ENCODE measurements around the gene CHIA. TPM values are rescaled to one million over a fixed set of nuclear protein-coding genes. Genes with fewer than 3 reads are reported as not detected.

Gene CHIA
- total RNA-seq, 2 donors from 2014 or later: not detected

DNA sequence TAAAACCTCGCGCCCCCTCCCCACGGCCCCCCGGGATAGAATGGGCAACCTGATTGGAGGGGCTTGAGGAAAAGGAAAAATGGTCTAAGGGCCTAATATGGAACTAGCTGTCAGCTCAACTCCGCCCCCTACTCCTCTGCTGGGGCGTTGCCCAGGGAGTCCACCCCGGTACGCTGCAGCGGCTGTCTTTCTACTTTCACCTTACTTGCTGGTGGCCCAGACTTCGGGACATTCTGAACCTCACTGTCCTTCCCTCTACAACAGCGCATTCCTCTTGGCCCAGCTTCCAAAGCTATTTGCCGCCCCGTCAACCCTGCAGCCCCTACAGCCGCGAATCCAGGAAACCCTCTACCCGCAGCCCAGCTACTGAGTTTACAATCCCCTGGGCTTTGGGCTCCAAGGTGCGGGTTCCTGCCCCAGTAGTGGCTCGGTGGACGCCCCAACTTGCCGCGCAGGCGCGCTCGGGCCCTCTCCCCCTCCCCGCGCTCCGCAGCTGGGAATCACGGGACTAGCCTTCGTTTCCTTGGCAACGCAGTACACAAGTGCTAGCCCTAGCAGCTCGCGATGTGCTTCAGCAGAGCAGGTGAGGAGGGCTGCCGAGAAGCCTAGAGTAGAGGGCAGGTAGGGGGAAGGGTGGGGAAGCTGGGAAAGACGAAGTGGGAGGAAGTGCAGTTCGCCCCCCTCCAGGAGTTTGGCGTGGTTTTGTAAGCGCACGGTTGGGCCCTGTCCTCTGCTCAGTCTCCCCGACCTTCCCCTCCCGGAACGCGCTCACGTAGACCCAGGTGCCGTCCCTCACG, 55.6 kb downstream of the CHIA start:
- TF ChIP-seq, protein P1, sequence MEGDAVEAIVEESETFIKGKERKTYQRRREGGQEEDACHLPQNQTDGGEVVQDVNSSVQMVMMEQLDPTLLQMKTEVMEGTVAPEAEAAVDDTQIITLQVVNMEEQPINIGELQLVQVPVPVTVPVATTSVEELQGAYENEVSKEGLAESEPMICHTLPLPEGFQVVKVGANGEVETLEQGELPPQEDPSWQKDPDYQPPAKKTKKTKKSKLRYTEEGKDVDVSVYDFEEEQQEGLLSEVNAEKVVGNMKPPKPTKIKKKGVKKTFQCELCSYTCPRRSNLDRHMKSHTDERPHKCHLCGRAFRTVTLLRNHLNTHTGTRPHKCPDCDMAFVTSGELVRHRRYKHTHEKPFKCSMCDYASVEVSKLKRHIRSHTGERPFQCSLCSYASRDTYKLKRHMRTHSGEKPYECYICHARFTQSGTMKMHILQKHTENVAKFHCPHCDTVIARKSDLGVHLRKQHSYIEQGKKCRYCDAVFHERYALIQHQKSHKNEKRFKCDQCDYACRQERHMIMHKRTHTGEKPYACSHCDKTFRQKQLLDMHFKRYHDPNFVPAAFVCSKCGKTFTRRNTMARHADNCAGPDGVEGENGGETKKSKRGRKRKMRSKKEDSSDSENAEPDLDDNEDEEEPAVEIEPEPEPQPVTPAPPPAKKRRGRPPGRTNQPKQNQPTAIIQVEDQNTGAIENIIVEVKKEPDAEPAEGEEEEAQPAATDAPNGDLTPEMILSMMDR (conservative IDR thresholded peaks at IDR 0.05): peak; percentile 47
- Mint-ChIP-seq H3K36me3 (ENCODE audit: low read depth) (no peaks in the 10 kb centered on the region), H3K4me3 (peak overlapping the region; percentile 81), H3K4me1 (peaks cover 21% of the 10 kb centered on the region), H3K27me3 (ENCODE audit: insufficient read depth) (peaks cover 2% of the 10 kb centered on the region), H3K9me3 (no peaks in the 10 kb centered on the region), H3K27ac (peak overlapping the region; percentile 92)
- Histone ChIP-seq H3K9me3 (ENCODE audit: control insufficient read depth, low read length) (no peaks in the 10 kb centered on the region), H3K27ac (ENCODE audit: low read depth, low read length) (peak overlapping the region; percentile 39), H3K4me3 (ENCODE audit: low read length) (peak overlapping the region; percentile 84), H3K27me3 (ENCODE audit: control insufficient read depth, insufficient read depth, low read length, poor library complexity, severe bottlenecking) (no peaks in the 10 kb centered on the region), H3K9ac (ENCODE audit: extremely low read depth, low read length, poor library complexity, severe bottlenecking) (peak overlapping the region; percentile 84), H3K4me1 (ENCODE audit: control insufficient read depth, insufficient read depth, low read length) (no peaks in the 10 kb centered on the region), H3K36me3 (ENCODE audit: control insufficient read depth, insufficient read depth, low read length) (no peaks in the 10 kb centered on the region)
- WGBS, 2 experiments (ENCODE audit: insufficient coverage in 1 of 2, insufficient read length in 1 of 2): 4 to 5% methylated on average over 30 to 45 of the region's 45 CpGs
- peak; percentile 98 for DNase-seq

DNA sequence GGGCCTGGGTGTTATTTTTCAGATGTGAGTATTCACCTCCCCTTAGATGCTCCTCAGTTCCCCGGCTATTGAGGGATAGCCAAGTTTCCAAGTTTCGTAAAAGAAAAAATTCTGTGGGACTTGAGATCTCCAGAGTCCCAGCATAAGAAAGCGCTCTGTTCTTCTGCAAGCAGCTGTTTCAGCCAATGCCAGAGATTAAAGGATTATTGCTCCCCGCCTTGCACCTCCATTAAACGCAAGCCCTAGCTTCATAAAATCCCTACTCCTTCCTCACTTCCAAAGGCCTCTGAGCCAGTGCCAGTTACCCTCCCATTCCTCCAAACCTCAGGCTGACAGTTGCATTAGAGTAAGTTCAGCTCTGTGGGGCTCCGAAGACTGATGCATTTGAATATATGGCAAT, 56.4 kb downstream of the CHIA start:
- Mint-ChIP-seq H3K4me3 (peak overlapping the region; percentile 81), H3K9me3 (no peaks in the 10 kb centered on the region), H3K27ac (peak overlapping the region; percentile 92), H3K4me1 (peaks cover 21% of the 10 kb centered on the region), H3K27me3 (ENCODE audit: insufficient read depth) (peaks cover 2% of the 10 kb centered on the region), H3K36me3 (ENCODE audit: low read depth) (no peaks in the 10 kb centered on the region)
- Histone ChIP-seq H3K9me3 (ENCODE audit: control insufficient read depth, low read length) (no peaks in the 10 kb centered on the region), H3K4me3 (ENCODE audit: low read length) (peak overlapping the region; percentile 84), H3K36me3 (ENCODE audit: control insufficient read depth, insufficient read depth, low read length) (no peaks in the 10 kb centered on the region), H3K27me3 (ENCODE audit: control insufficient read depth, insufficient read depth, low read length, poor library complexity, severe bottlenecking) (no peaks in the 10 kb centered on the region), H3K4me1 (ENCODE audit: control insufficient read depth, insufficient read depth, low read length) (no peaks in the 10 kb centered on the region), H3K27ac (ENCODE audit: low read depth, low read length) (no peak overlapping the region), H3K9ac (ENCODE audit: extremely low read depth, low read length, poor library complexity, severe bottlenecking) (peak overlapping the region; percentile 84)
- no peak for DNase-seq
- TF ChIP-seq, protein P1 (conservative IDR thresholded peaks at IDR 0.05): no peak
- WGBS, 2 experiments (ENCODE audit: insufficient coverage in 1 of 2, insufficient read length in 1 of 2): 87 to 90% methylated on average over 5 to 6 of the region's 6 CpGs

GRCh38 chr1:111351700-111352099, 61.0 kb downstream of the CHIA start:
- Histone ChIP-seq H3K27ac (ENCODE audit: low read depth, low read length) (no peak overlapping the region), H3K36me3 (ENCODE audit: control insufficient read depth, insufficient read depth, low read length) (no peaks in the 10 kb centered on the region), H3K27me3 (ENCODE audit: control insufficient read depth, insufficient read depth, low read length, poor library complexity, severe bottlenecking) (no peaks in the 10 kb centered on the region), H3K9ac (ENCODE audit: extremely low read depth, low read length, poor library complexity, severe bottlenecking) (no peak overlapping the region), H3K9me3 (ENCODE audit: control insufficient read depth, low read length) (peaks cover 5% of the 10 kb centered on the region), H3K4me3 (ENCODE audit: low read length) (no peak overlapping the region), H3K4me1 (ENCODE audit: control insufficient read depth, insufficient read depth, low read length) (no peaks in the 10 kb centered on the region)
- H3K27me3 Mint-ChIP-seq (ENCODE audit: insufficient read depth): peaks cover 3% of the 10 kb centered on the region
- no peaks in the 10 kb centered on the region for H3K36me3 Mint-ChIP-seq (ENCODE audit: low read depth)
- H3K27ac Mint-ChIP-seq: no peak overlapping the region
- no peak overlapping the region for H3K4me3 Mint-ChIP-seq
- no peaks in the 10 kb centered on the region for H3K9me3 Mint-ChIP-seq
- DNase-seq: no peak
- H3K4me1 Mint-ChIP-seq: peaks cover 16% of the 10 kb centered on the region
- TF ChIP-seq, protein P1 (conservative IDR thresholded peaks at IDR 0.05): no peak
